IgD-negative memory B cell (primary cell): Measurements from ENCODE around the gene CADM1. TPM values are rescaled to one million over a fixed set of nuclear protein-coding genes. Genes with fewer than 3 reads are reported as not detected.

Experiments used
- H3K27ac Mint-ChIP-seq, 3 donors: one replicate each; pipeline ENCODE4 v1.8.0; 2020 to 2022; ENCODE audit warnings: mild to moderate bottlenecking in 3 of 3, mixed read lengths in 3 of 3, moderate library complexity in 1 of 3
- H3K27me3 Mint-ChIP-seq: one replicate; pipeline ENCODE4 v1.8.0; 2021; ENCODE audit warnings: mixed read lengths
- H3K36me3 Mint-ChIP-seq: one replicate; pipeline ENCODE4 v1.8.0; 2020; ENCODE audit warnings: mild to moderate bottlenecking, mixed read lengths
- H3K4me1 Mint-ChIP-seq, 3 donors: one replicate each; pipeline ENCODE4 v1.8.0; 2020 to 2022; ENCODE audit warnings: mixed read lengths in 3 of 3, mild to moderate bottlenecking in 1 of 3
- H3K4me3 Mint-ChIP-seq, 4 donors: one replicate each; pipeline ENCODE4 v1.8.0; 2020 to 2022; ENCODE audit warnings: mild to moderate bottlenecking in 4 of 4, mixed read lengths in 4 of 4, moderate library complexity in 3 of 4
- H3K9me3 Mint-ChIP-seq, 3 donors: one replicate each; pipeline ENCODE4 v1.8.0; 2020 to 2021; ENCODE audit warnings: mixed read lengths in 3 of 3, mild to moderate bottlenecking in 1 of 3
- polyA plus RNA-seq: library from polyadenylated mRNA; unstranded; fragments of 300-500 nt; fragmentation: Illumina TruSeq; gene quantifications from one replicate; pipeline ENCODE4 v1.2.3, GENCODE V29; 2021

The CADM1 gene
- polyA plus RNA-seq, 1 donor from 2014 or later = 2.0 TPM

GRCh38 chr11:115284773-115285172 lies 219.4 kb downstream of the CADM1 start:
- H3K36me3 Mint-ChIP-seq = peaks cover 4% of the 10 kb centered on the region

GRCh38 chr11:115282923-115283322 lies 221.3 kb downstream of the CADM1 start:
- no peak overlapping the region for H3K4me3 Mint-ChIP-seq
- H3K27me3 Mint-ChIP-seq = peaks cover 5% of the 10 kb centered on the region
- H3K4me1 Mint-ChIP-seq = no peaks in the 10 kb centered on the region
- H3K36me3 Mint-ChIP-seq = peaks cover 4% of the 10 kb centered on the region
- H3K9me3 Mint-ChIP-seq = no peaks in the 10 kb centered on the region
- no peak overlapping the region for H3K27ac Mint-ChIP-seq

More at GRCh38 chr11:115284773-115285172, 219.4 kb downstream of the CADM1 start:
- no peak overlapping the region for H3K27ac Mint-ChIP-seq
- no peaks in the 10 kb centered on the region for H3K9me3 Mint-ChIP-seq
- H3K27me3 Mint-ChIP-seq = peaks cover 5% of the 10 kb centered on the region
- no peak overlapping the region for H3K4me3 Mint-ChIP-seq
- no peaks in the 10 kb centered on the region for H3K4me1 Mint-ChIP-seq

GRCh38 chr11:115280775-115281174 lies 223.4 kb downstream of the CADM1 start:
- Mint-ChIP-seq H3K27ac (no peak overlapping the region), H3K4me3 (no peak overlapping the region), H3K36me3 (peaks cover 2% of the 10 kb centered on the region), H3K4me1 (no peaks in the 10 kb centered on the region), H3K27me3 (peaks cover 7% of the 10 kb centered on the region), H3K9me3 (peaks cover 0 to 2% (median 0%) of the 10 kb centered on the region in 3 donors)

- H3K9me3 Mint-ChIP-seq = peaks cover 0 to 2% (median 0%) of the 10 kb centered on the region in 3 donors
- no peak overlapping the region for H3K27ac Mint-ChIP-seq
- peaks cover 2% of the 10 kb centered on the region for H3K36me3 Mint-ChIP-seq
- peaks cover 0 to under 1% (median 0%) of the 10 kb centered on the region in 3 donors for H3K4me1 Mint-ChIP-seq
- no peak overlapping the region for H3K4me3 Mint-ChIP-seq
- peaks cover 8% of the 10 kb centered on the region for H3K27me3 Mint-ChIP-seq
Observed at GRCh38 chr11:115279813-115280761, 224.1 kb downstream of the CADM1 start.

- peaks cover 0 to 2% (median 0%) of the 10 kb centered on the region in 3 donors for H3K9me3 Mint-ChIP-seq
- no peak overlapping the region for H3K27ac Mint-ChIP-seq
- H3K4me1 Mint-ChIP-seq = peaks cover 0 to 2% (median 1%) of the 10 kb centered on the region in 3 donors
- no peaks in the 10 kb centered on the region for H3K36me3 Mint-ChIP-seq
- H3K27me3 Mint-ChIP-seq = peaks cover 8% of the 10 kb centered on the region
- no peak overlapping the region for H3K4me3 Mint-ChIP-seq
Observed at GRCh38 chr11:115276799-115277198, 227.4 kb downstream of the CADM1 start.

- peaks cover 8% of the 10 kb centered on the region for H3K27me3 Mint-ChIP-seq
- H3K9me3 Mint-ChIP-seq = peaks cover 0 to 2% (median 0%) of the 10 kb centered on the region in 3 donors
- no peaks in the 10 kb centered on the region for H3K36me3 Mint-ChIP-seq
- no peak overlapping the region for H3K27ac Mint-ChIP-seq
- H3K4me1 Mint-ChIP-seq = peaks cover 0 to 2% (median 1%) of the 10 kb centered on the region in 3 donors
- no peak overlapping the region for H3K4me3 Mint-ChIP-seq
Observed at GRCh38 chr11:115276191-115276590, 228.0 kb downstream of the CADM1 start.

GRCh38 chr11:115275045-115275444 lies 229.2 kb downstream of the CADM1 start:
- Mint-ChIP-seq H3K4me1 (peaks cover 0 to 2% (median 1%) of the 10 kb centered on the region in 3 donors), H3K36me3 (no peaks in the 10 kb centered on the region), H3K4me3 (no peak overlapping the region), H3K27me3 (peaks cover 5% of the 10 kb centered on the region), H3K9me3 (peaks cover 0 to 2% (median 0%) of the 10 kb centered on the region in 3 donors), H3K27ac (no peak overlapping the region)

- Mint-ChIP-seq H3K27ac (no peak overlapping the region), H3K36me3 (no peaks in the 10 kb centered on the region), H3K4me3 (no peak overlapping the region), H3K9me3 (peaks cover 0 to 2% (median 0%) of the 10 kb centered on the region in 3 donors), H3K27me3 (peaks cover 5% of the 10 kb centered on the region), H3K4me1 (peaks cover 0 to 2% (median 1%) of the 10 kb centered on the region in 3 donors)
Observed at GRCh38 chr11:115272925-115273324, 231.3 kb downstream of the CADM1 start.

- Mint-ChIP-seq H3K4me1 (peaks cover 0 to 2% (median 1%) of the 10 kb centered on the region in 3 donors), H3K27me3 (peaks cover 4% of the 10 kb centered on the region), H3K36me3 (no peaks in the 10 kb centered on the region), H3K9me3 (no peaks in the 10 kb centered on the region), H3K4me3 (no peak overlapping the region), H3K27ac (no peak overlapping the region)
Observed at GRCh38 chr11:115271643-115272042, 232.6 kb downstream of the CADM1 start.

GRCh38 chr11:115269191-115269950 lies 234.8 kb downstream of the CADM1 start:
- H3K36me3 Mint-ChIP-seq = peaks cover 1% of the 10 kb centered on the region

GRCh38 chr11:115267871-115268270 lies 236.3 kb downstream of the CADM1 start:
- Mint-ChIP-seq H3K27me3 (no peaks in the 10 kb centered on the region), H3K4me1 (peaks cover 0 to 2% (median 0%) of the 10 kb centered on the region in 3 donors)

More at GRCh38 chr11:115269191-115269950, 234.8 kb downstream of the CADM1 start:
- H3K27me3 Mint-ChIP-seq = no peaks in the 10 kb centered on the region
- H3K9me3 Mint-ChIP-seq = no peaks in the 10 kb centered on the region
- peaks cover 0 to 2% (median 0%) of the 10 kb centered on the region in 3 donors for H3K4me1 Mint-ChIP-seq
- no peak overlapping the region for H3K27ac Mint-ChIP-seq
- H3K4me3 Mint-ChIP-seq = no peak overlapping the region

GRCh38 chr11:115267238-115267781 lies 236.9 kb downstream of the CADM1 start:
- no peak overlapping the region for H3K27ac Mint-ChIP-seq
- no peaks in the 10 kb centered on the region for H3K27me3 Mint-ChIP-seq
- peaks cover 1% of the 10 kb centered on the region for H3K36me3 Mint-ChIP-seq
- no peaks in the 10 kb centered on the region for H3K9me3 Mint-ChIP-seq
- no peak overlapping the region for H3K4me3 Mint-ChIP-seq
- no peaks in the 10 kb centered on the region for H3K4me1 Mint-ChIP-seq

More at GRCh38 chr11:115267871-115268270, 236.3 kb downstream of the CADM1 start:
- Mint-ChIP-seq H3K4me3 (no peak overlapping the region), H3K27ac (no peak overlapping the region), H3K36me3 (peaks cover 1% of the 10 kb centered on the region), H3K9me3 (no peaks in the 10 kb centered on the region)

- Mint-ChIP-seq H3K4me1 (no peaks in the 10 kb centered on the region), H3K27ac (no peak overlapping the region), H3K9me3 (no peaks in the 10 kb centered on the region), H3K4me3 (no peak overlapping the region), H3K27me3 (no peaks in the 10 kb centered on the region), H3K36me3 (peaks cover 1% of the 10 kb centered on the region)
Observed at GRCh38 chr11:115266066-115266639, 238.1 kb downstream of the CADM1 start.

GRCh38 chr11:115263799-115264656 lies 240.2 kb downstream of the CADM1 start:
- Mint-ChIP-seq H3K27me3 (no peaks in the 10 kb centered on the region), H3K36me3 (peaks cover 3% of the 10 kb centered on the region), H3K4me1 (peaks cover 0 to 1% (median 0%) of the 10 kb centered on the region in 3 donors), H3K4me3 (peak overlapping the region in 1 of 4 donors; percentile 12), H3K27ac (no peak overlapping the region), H3K9me3 (no peaks in the 10 kb centered on the region)
